GM10847 (cell line): Measurements from ENCODE around the gene TULP4.

ENCODE experiments used
- POLR2A ChIP-seq: IDR thresholded peaks from 2 replicates; pipeline ENCODE4 v1.6.1; 2011; ENCODE audit not compliant: insufficient read length; ENCODE audit errors: extremely low read depth

TULP4 gene

GRCh38 chr6:158285656-158286021, 26.6 kb upstream of the TULP4 start:
- TF ChIP-seq POLR2A, result no peak

GRCh38 chr6:158286413-158286812, 25.9 kb upstream of the TULP4 start:
- no peak for TF ChIP-seq POLR2A

DNA sequence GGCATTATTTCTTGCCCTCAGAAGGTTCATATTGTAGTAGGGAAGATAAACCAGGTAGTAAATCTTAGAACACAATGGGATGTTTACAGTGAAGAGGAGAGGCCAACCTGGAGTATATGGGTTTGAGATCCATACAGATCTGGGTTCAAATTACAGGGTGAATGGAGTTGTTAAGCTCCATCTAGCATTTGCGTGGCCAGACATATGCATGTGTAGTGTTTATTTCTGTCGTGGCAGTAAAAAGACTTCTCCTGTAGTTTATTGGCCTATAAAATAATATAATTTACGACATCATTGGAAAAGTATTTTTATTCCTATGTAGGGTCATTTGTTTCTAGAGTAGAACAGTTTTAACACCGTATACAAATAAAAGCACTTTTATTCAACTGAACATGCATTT, 25.2 kb upstream of the TULP4 start:
- no peak for TF ChIP-seq POLR2A

- no peak for TF ChIP-seq POLR2A
Observed at GRCh38 chr6:158290040-158290439, 22.2 kb upstream of the TULP4 start.

GRCh38 chr6:158290659-158291058, 21.6 kb upstream of the TULP4 start:
- TF ChIP-seq POLR2A, result no peak

- no peak for TF ChIP-seq POLR2A
Observed at GRCh38 chr6:158292016-158292415, 20.2 kb upstream of the TULP4 start.

- no peak for TF ChIP-seq POLR2A
Observed at GRCh38 chr6:158293122-158293521, 19.1 kb upstream of the TULP4 start.

GRCh38 chr6:158303210-158303731, 9.0 kb upstream of the TULP4 start:
- no peak for TF ChIP-seq POLR2A

GRCh38 chr6:158304254-158304653, 8.0 kb upstream of the TULP4 start:
- no peak for TF ChIP-seq POLR2A

DNA sequence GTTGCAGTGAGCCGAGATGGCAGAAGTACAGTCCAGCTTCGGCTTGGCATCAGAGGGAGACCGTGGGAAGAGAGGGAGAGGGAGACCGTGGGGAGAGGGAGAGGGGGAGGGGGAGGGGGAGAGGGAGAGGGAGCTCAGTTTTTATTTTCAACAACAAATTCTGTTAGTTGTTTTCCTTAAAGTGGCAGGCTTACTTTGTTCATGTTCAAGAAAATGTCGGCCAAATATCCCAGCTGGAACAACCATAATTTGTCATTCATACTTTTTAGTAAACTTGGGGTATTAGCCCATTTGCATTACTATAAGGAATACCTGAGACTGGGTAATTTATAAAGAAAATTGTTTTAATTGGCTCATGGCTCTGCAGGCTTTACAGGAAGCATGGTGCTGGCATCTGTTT, 2.5 kb upstream of the TULP4 start:
- no peak for TF ChIP-seq POLR2A

GRCh38 chr6:158311193-158311592, 1.1 kb upstream of the TULP4 start:
- TF ChIP-seq POLR2A, result no peak

GRCh38 chr6:158311626-158312025, 639 bp upstream of the TULP4 start:
- no peak for TF ChIP-seq POLR2A

DNA sequence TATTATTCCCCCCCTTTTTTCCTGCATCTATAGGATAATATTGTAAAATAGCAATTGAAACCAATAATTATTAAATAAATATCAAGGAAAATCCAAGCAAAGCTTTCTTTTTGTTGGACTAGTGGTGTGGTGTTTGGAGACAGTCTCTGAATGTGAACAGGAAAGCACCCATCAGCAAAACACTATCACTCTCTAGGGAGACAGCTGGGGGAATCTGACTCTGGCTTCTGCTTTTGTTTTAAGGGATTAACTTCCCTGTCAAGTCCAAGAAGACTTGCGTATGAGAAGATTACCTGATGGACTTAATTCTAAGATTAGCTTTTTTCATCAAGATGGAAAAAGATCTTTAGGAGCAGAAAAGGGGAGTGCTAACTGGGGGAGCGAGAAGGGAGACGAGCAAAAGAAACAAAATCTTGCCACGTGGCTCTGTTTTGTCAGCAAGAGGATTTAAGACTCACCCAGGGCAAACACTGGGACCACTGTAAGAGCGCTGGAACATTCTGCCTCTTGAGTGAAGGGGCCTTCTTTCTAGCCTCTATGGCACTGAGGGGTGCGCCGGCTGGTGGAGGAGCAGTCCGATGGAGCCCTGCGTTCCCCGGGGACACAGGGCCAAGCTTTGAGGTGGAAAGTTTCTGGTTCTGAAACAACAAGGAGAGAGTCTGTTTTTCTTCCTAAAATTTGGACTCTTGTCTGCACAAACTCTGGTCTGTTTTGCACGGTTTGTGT, 570 bp downstream of the TULP4 start:
- no peak for TF ChIP-seq POLR2A

DNA sequence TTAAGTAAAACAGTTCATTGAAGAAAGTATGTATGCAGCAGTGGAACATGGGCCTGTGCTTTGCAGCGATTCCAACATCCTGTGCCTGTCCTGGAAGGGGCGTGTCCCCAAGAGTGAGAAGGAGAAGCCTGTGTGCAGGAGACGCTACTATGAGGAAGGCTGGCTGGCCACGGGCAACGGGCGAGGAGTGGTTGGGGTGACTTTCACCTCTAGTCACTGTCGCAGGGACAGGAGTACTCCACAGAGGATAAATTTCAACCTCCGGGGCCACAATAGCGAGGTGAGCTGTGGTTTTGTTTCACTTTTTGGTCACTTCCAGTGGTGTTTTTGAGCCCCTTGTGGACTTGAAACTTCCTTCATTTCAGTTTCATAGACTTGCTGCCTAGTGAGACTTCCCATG, 1.7 kb downstream of the TULP4 start:
- no peak for TF ChIP-seq POLR2A

DNA sequence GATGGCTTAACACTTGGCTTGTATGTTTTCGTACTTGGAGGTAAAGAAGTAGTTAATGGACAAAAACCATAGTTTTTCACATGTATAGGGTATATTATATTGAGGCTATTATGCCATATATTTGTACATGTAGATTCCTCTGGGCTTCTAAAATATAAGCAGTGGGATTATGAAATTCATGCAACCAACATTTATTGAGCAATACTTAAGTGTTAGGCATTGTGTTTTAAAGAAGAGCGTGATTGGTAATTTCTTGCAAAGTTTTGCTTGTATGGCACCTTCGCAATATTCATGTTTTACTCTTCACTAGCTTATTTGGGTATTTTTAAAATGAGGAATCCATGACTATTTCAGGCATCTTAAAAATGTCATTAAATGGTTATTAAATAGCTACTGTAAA, 2.5 kb downstream of the TULP4 start:
- TF ChIP-seq POLR2A, result no peak

DNA sequence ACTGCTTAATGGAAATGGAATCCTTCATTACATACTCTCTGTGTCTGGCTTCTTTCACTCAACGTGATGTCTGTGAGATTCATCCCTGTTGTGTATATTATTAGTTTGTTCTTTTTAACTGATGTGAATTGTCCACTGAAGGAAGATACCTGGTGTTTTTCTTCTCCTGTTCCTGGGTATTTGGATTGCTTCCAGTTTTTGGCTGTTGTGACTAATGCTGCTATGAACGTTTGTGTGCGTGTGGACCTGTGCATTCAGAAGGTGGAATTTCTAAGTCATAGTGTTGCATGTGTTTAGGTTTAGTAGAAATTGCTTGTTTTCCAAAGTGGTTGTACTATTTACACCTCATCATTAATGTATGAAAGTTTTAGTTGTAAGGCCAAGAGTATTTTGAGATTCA, 3.8 kb downstream of the TULP4 start:
- TF ChIP-seq POLR2A, result no peak

DNA sequence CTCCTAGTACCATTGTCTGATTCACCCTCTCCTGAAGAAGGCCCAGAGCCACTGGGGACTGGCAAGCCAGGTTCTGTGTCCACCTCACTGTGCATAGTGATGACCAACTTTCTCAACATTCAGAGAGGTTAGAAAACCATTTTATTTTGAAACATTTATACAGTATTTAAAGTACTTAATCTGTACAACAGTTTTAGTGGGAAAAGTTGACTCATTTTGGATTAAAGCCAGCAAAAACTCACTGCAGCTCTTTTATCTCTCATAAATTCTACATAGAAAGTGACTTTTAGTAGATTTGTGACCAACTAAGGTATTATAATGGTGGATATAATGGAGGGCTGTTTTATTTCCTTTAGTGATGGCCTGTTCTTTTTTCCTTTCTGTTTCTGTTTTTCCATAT, 9.7 kb downstream of the TULP4 start:
- TF ChIP-seq POLR2A, result no peak

DNA sequence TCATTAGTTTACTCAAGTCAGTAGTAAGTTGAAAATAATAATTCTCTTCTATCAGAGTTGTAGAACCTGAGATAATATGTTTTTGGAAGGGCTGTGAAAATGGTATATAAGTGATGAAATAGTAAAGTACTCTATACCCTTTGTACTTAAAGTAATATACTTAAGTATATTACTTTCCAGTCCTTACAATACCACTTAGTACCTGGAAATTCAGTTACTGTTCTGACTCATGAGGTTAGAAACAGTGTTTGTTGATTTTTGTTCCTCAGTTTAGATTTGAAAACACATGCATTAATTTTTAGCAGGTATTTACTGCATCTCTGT, 10.1 kb downstream of the TULP4 start:
- no peak for TF ChIP-seq POLR2A
